GM12872 (cell line): ENCODE results near the gene MXD1.

Experiments used
- TF ChIP-seq, protein P1 (sequence below): IDR thresholded peaks from 3 replicates; pipeline ENCODE4 v1.5.1; 2011; ENCODE audit warnings: low read depth, mild to moderate bottlenecking, low read length, moderate library complexity; ENCODE audit not compliant: insufficient read depth

The MXD1 gene

DNA sequence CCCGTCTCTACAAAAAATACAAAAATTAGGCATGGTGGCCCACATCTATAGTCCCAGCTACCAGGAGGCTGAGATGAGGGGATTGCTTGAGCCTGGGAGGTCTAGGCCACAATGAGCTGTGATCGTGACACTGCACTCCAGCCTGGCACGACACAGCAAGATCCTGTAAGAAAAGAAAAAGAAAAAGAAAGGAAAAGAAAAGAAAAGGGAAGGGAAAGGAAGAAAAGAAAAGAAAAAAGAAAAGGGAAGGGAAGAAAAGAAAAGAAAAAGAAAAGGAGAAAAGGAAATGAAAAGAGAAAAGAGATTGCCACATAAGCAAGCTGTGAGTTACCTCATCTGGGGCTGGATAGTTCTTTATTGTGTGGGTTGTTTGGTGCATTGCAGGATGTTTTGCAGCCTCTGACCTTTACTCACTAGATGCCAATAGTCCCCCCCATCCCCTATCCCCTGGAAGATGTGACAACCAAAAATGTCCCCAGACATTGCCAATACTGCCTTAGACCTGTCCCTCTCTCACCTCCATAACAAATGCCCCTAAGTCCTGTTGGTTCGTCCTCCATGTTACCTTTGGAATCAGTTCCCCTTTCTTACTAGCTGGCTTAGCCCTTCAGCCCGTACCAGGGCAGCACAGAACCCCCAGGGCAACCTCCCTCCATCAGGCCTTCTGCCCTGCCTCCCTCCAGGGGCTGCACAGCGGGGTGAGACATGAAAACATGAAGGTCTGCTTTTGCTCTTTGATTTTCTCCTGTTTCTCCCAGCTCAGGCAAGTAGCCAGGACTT lies 37.6 kb downstream of the MXD1 start:
- TF ChIP-seq, protein P1, sequence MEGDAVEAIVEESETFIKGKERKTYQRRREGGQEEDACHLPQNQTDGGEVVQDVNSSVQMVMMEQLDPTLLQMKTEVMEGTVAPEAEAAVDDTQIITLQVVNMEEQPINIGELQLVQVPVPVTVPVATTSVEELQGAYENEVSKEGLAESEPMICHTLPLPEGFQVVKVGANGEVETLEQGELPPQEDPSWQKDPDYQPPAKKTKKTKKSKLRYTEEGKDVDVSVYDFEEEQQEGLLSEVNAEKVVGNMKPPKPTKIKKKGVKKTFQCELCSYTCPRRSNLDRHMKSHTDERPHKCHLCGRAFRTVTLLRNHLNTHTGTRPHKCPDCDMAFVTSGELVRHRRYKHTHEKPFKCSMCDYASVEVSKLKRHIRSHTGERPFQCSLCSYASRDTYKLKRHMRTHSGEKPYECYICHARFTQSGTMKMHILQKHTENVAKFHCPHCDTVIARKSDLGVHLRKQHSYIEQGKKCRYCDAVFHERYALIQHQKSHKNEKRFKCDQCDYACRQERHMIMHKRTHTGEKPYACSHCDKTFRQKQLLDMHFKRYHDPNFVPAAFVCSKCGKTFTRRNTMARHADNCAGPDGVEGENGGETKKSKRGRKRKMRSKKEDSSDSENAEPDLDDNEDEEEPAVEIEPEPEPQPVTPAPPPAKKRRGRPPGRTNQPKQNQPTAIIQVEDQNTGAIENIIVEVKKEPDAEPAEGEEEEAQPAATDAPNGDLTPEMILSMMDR, result no peak

DNA sequence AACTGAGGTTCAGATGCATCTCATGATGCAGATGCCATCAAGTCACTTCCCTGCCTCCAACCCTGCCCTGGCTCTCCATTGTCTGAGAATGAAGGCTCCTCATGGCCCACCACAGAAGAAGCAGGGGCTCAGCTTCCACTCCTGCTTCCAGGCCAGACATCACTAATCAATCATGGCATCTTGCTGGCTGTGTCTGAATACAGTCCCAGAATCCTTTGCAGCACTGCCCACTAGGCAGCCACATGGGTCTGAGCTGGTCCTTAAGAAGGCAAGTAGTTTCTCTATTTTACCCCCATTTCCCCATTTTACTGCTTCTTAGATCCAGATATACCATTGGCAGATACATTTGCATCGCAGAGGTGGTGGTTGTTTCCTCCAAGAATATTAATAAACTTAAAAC lies 39.2 kb downstream of the MXD1 start:
- TF ChIP-seq, protein P1, result no peak

DNA sequence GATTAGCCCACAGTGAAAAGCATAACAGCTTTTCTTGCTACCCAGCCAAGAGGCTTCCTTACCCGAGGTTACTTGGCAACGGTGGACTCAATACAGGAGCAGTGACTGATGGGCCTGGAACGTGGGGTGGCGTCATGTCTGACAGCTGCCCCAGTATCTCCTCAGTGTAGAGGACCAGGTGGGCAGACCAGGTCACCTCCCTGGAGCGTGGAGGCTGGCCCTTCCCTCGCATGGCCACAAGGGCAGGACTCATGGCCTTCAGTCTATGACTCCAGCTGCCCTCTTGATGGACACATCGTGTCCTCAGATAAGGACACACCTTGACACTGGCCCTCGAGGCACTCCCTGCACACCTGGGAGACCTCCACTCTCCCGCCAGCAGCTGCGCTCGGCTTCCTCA lies 40.1 kb downstream of the MXD1 start:
- TF ChIP-seq, protein P1, result no peak

DNA sequence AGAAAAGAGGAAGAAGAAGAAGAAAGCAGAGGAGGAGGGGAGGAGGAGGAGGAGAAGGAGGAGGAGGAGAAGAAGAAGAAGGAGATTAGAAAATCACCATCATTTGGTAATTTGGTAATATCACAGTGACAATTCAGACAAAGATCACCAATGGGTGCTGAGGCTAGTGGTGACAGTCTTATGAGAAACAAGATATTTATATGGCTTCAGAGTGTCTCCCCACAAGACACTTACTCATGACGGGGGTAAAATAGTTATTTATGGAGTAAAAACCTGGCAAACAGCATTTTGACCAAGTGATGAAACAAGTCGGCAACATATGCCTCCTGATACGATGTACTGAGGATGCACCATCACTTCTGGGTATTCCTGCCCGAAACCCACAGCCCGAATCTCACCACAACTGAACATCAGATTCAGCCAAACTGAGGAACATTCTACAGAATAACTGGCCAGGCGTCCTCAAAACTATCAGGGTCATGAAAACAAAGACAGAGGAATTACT lies 41.6 kb downstream of the MXD1 start:
- TF ChIP-seq, protein P1, result no peak

DNA sequence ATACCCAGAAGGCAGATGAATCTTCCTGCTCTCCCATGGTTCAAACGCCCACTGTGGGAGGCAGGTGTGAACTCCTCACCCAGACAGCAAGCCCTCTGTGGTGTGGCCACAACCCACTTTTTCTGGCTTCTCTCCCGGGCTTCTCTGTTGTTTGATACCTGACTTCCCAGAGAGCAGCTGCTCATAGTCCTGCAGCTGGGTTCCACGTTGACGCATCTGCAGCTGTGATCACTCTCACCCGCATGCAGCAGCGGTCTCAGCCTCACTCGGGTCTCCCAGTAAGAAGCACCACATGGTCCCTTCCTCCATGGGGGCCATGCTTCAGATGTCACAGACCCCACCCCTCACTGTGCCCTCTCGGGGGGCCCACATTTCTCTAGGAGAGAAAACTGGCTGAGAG lies 43.1 kb downstream of the MXD1 start:
- TF ChIP-seq, protein P1, result no peak

DNA sequence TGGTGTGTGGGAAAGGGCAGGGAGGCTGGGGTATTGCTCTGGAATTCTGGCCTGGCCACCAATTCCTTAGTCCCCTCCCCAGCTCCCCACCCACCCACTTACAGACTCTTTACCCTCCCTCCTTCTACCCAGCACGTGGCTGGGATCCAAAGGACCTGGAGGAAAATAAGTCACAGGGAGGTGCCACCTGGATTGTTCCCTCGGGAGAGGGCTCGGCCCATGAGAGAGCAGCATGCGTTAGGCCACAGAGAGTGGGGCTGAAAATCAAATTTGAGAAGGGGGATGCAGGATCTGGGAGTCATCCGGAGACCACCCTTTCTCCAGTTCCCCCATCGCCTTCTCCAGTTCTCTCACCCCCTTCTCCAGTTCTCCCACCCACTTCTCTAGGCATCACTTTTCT lies 43.6 kb downstream of the MXD1 start:
- TF ChIP-seq, protein P1, result no peak

DNA sequence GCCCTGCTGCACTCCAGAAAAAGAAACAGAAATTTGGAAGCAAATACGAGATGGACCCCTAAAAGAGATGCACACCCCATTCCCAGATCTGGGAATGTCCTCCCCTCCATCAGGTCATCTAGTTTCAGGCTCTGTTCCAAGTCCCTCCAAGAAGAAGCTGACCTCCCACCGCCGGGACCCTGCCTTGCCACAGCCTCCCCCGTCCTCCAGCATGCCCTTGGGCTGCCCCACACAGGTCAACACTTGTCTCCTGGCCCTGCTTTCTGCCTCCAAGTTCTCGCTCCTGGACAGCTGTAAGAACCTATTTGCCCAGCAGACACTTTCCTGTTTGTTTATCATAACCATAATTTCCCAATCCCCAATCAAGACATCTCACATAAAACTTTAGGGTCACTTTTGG lies 44.5 kb downstream of the MXD1 start:
- TF ChIP-seq, protein P1, result no peak
